Suprapubic skin (tissue), 4 donors: ENCODE data around the gene ZNF18.
A peak's percentile ranks its signal among the peaks of the same experiment; 100 is the strongest.

Experiments used
- CTCF ChIP-seq, 2 donors: fragments of 200-600 bp in 1 of 2; fragments of 450-650 bp in 1 of 2; sonication (generic) in 1 of 2; IDR thresholded peaks; one replicate each; pipeline ENCODE4 v1.5.1; 2016 to 2019; ENCODE audit warnings: antibody characterized with exemption in 2 of 2, mild to moderate bottlenecking in 1 of 2, moderate library complexity in 1 of 2
- EP300 ChIP-seq: sonication (generic); formaldehyde crosslinking; IDR thresholded peaks from one replicate; pipeline ENCODE4 v1.6.1; 2017; ENCODE audit warnings: antibody characterized with exemption
- POLR2A ChIP-seq, 2 donors: fragments of 450-650 bp; IDR thresholded peaks; one replicate each; pipeline ENCODE4 v1.6.1; 2017; ENCODE audit warnings: antibody characterized with exemption in 2 of 2, mild to moderate bottlenecking in 2 of 2, moderate library complexity in 2 of 2
- POLR2AphosphoS5 ChIP-seq, 3 donors: sonication (generic); formaldehyde crosslinking; IDR thresholded peaks; one replicate each; pipeline ENCODE4 v1.6.1; 2017; ENCODE audit warnings: antibody characterized with exemption in 3 of 3

- TF ChIP-seq CTCF (IDR thresholded peaks at IDR 0.05) (no peak), POLR2A (IDR thresholded peaks at IDR 0.05) (peak; percentile 39 to 87), POLR2AphosphoS5 (IDR thresholded peaks at IDR 0.05) (peak in 1 of 3 donors; percentile 17), EP300 (no peak)
These were observed 23.7 kb upstream of the ZNF18 start, which contains the start of gene MAP2K4 for GRCh38 chr17:12020642-12021622.
